Activated naive CD8-positive, alpha-beta T cell treated with anti-CD3 and anti-CD28 coated beads, Interleukin-2, amount 50 U/mL, for 24 hours (primary cell): ENCODE results near the gene MED28.

ENCODE experiments used
- ATAC-seq: fragments of 150-1000 bp; cut with Tn5 transposase; one replicate; pipeline ENCODE4 v1.10.0; 2021
- DNase-seq: peaks from one replicate; pipeline ENCODE4 v3.0.0; 2021
- H3K27ac Mint-ChIP-seq: one replicate; pipeline ENCODE4 v1.8.0; 2021; ENCODE audit warnings: mild to moderate bottlenecking, mixed read lengths
- H3K27me3 Mint-ChIP-seq: one replicate; pipeline ENCODE4 v1.8.0; 2021; ENCODE audit warnings: mixed read lengths
- H3K36me3 Mint-ChIP-seq: one replicate; pipeline ENCODE4 v1.8.0; 2021; ENCODE audit warnings: low read depth, mixed read lengths
- H3K4me1 Mint-ChIP-seq: one replicate; pipeline ENCODE4 v1.8.0; 2021; ENCODE audit warnings: mixed read lengths
- H3K4me3 Mint-ChIP-seq: one replicate; pipeline ENCODE4 v1.8.0; 2021; ENCODE audit warnings: mild to moderate bottlenecking, moderate library complexity, mixed read lengths
- H3K9me3 Mint-ChIP-seq: one replicate; pipeline ENCODE4 v1.8.0; 2021; ENCODE audit warnings: mixed read lengths

Gene MED28

DNA sequence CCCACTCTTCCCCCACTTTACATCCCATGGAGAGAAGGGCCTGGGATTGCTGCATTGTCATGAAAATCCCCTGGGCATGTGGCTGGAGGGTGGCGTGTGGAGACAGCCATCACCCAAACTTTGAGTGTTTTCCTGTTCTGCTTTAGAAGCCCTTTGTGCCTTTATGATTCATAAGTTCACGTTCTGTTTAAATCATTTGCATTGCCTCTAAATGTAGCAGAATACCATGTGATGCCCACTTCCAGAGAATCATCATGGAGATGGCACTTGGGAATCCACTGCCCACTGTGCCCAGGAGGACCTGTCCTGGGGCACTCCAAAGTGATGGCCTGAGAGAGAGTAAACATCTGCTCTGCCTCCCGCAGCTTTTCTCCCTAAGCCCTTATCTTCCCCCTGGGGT, 52.8 kb downstream of the MED28 start:
- no peak overlapping the region for H3K27ac Mint-ChIP-seq
- DNase-seq (no peak), ATAC-seq (no peak)
- peaks cover 13% of the 10 kb centered on the region for H3K9me3 Mint-ChIP-seq
- H3K4me1 Mint-ChIP-seq, result peaks cover 17% of the 10 kb centered on the region
- no peak overlapping the region for H3K4me3 Mint-ChIP-seq
- H3K36me3 Mint-ChIP-seq, result no peaks in the 10 kb centered on the region
- H3K27me3 Mint-ChIP-seq, result peaks cover 5% of the 10 kb centered on the region

GRCh38 chr4:17667653-17668201, 53.3 kb downstream of the MED28 start:
- Mint-ChIP-seq H3K4me1 (peaks cover 14% of the 10 kb centered on the region), H3K27me3 (peaks cover 7% of the 10 kb centered on the region), H3K36me3 (no peaks in the 10 kb centered on the region), H3K4me3 (no peak overlapping the region), H3K27ac (no peak overlapping the region), H3K9me3 (peaks cover 14% of the 10 kb centered on the region)
- DNase-seq, result no peak
- ATAC-seq, result no peak

DNA sequence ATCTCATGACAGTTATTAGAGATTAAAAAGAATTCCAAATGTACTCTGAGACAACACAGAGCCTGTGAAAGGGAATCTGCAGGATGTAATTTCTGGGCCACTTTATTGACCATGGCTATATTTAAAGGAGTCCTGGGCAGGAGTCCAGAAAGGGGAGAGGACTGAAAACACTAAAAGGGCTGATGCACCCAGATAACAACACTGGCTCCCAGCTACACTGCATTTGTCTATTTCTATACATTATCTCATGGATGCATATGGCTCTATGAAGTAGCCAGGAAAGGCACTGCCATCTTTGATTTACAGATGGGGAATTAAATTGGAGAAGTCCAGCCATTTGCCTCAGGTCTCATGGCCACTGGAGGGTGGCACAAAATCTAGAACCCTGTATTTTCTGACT, 56.0 kb downstream of the MED28 start:
- Mint-ChIP-seq H3K36me3 (no peaks in the 10 kb centered on the region), H3K27me3 (peaks cover 8% of the 10 kb centered on the region)

GRCh38 chr4:17680559-17681280, 66.3 kb downstream of the MED28 start:
- no peak overlapping the region for H3K27ac Mint-ChIP-seq
- ATAC-seq (no peak), DNase-seq (no peak)
- no peaks in the 10 kb centered on the region for H3K9me3 Mint-ChIP-seq
- no peaks in the 10 kb centered on the region for H3K36me3 Mint-ChIP-seq
- H3K27me3 Mint-ChIP-seq, result no peaks in the 10 kb centered on the region
- no peaks in the 10 kb centered on the region for H3K4me1 Mint-ChIP-seq
- no peak overlapping the region for H3K4me3 Mint-ChIP-seq

More for the DNA sequence above, 56.0 kb downstream of the MED28 start:
- no peaks in the 10 kb centered on the region for H3K4me1 Mint-ChIP-seq
- peaks cover 17% of the 10 kb centered on the region for H3K9me3 Mint-ChIP-seq
- ATAC-seq (no peak), DNase-seq (no peak)
- no peak overlapping the region for H3K4me3 Mint-ChIP-seq
- H3K27ac Mint-ChIP-seq, result no peak overlapping the region

DNA sequence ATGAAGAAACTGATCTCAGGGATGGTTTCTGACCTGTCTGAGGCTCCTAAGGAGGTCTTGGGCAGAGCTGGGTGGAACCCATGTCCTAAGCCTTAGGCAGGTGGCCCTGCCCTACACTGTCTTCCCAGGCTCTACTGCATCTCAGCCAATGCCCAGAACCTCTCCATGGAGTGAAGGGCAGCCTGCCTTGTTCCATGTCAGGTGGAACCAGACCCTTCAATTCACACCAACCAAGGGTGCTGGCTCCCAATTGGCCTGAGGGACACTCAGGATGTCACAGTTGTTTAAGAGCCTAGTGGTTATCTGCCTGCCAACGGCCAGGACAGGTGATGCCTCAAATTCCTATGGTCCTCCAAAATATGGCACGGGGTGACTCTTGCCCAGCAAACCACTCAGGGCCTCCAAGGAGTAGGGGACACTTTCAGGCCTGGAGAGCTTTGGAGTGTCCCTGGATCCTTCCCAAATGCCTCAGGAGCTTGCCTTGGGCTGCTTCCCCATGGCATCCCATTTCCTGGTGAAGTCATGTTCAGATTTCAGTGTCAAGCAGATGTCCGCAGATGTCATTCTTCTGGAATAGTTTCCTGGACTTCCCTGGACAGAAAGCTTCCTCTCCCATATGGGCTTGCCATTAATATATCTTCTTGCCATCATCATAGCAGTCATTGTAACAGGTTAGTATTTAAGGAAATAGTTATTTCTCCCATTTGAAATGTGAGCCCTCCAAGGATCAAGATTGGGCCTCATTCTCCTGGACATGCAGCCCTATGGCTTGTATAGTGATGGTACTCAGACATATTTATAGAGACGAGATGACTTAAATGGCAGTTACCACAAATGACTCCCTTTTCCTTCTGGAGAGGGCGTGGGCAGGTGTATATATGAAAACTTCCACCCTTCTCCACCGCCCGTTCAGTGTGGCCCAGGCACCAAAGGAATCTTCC, 67.1 kb downstream of the MED28 start:
- ATAC-seq (no peak), DNase-seq (no peak)
- no peaks in the 10 kb centered on the region for H3K9me3 Mint-ChIP-seq
- no peak overlapping the region for H3K4me3 Mint-ChIP-seq
- no peaks in the 10 kb centered on the region for H3K27me3 Mint-ChIP-seq
- no peaks in the 10 kb centered on the region for H3K4me1 Mint-ChIP-seq
- H3K36me3 Mint-ChIP-seq, result no peaks in the 10 kb centered on the region
- H3K27ac Mint-ChIP-seq, result no peak overlapping the region

DNA sequence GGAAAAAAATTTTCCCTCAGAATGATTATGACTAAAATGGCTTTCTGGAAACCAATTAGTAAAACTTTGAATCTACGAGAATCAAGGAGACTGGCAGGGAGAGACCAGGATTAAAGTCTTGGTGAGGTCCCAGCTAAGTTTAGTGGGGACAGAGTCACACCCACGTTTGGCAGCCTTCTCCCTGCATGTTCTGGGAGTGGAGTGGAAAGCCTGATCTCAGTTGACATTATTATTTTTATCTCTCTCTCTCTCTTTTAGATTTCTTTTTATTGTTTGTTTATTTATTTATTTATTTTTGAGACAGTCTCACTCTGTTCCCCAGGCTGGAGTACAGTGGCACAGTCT, 67.8 kb downstream of the MED28 start:
- no peak for DNase-seq
- H3K36me3 Mint-ChIP-seq, result no peaks in the 10 kb centered on the region
- no peaks in the 10 kb centered on the region for H3K4me1 Mint-ChIP-seq
- no peak overlapping the region for H3K4me3 Mint-ChIP-seq
- H3K9me3 Mint-ChIP-seq, result no peaks in the 10 kb centered on the region
- no peak overlapping the region for H3K27ac Mint-ChIP-seq
- H3K27me3 Mint-ChIP-seq, result no peaks in the 10 kb centered on the region
- ATAC-seq, result no peak
